ENCODE measurements around the gene PLCB3. TPM values are rescaled to one million over a fixed set of nuclear protein-coding genes. Genes with fewer than 3 reads are reported as not detected.

Gene PLCB3
- total and polyA plus RNA-seq, 10 of the 15 experiments (the other 5 are each of a cell fraction or from before 2014, with no cell fraction given), result 0.03 to 10.3 (median 3.3) TPM

DNA sequence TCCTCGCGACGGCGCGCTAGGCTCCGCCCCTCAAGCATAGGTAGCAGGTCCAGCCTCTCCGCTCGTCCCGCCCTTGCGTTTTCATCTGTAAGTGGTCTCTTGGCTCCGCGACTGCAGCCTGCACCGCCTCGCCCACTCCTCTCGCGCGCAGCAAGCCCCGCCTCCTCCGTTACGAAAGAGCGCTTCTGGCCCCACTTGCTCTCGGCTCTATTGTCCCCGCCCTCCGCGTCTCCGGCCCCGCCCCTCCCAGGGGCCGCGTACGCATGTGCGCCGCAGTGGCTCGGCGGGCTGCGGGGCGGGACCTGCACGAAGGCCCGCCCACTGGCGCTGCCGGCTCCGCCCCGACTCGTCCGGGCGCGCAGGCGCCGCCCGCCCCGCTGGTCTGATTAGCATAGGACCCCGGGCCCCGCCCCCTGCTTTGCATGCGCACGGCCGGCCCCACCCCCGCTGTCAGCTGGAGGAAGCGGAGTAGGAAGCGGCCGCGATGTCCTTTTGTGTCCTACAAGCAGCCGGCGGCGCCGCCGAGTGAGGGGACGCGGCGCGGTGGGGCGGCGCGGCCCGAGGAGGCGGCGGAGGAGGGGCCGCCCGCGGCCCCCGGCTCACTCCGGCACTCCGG is 53.9 kb downstream of the PLCB3 start, which contains the start of gene ESRRA:
ESRRA (plus strand) TSS at position 450 of the 616 bp plus-strand sequence. CDS start 1,656 bp downstream, outside the sequence.
- FAIRE-seq, result no peak
- H3K4me1 ChIP-seq (ENCODE audit: control insufficient read depth, insufficient read depth, low read length), result peaks cover 25% of the 10 kb centered on the region
- peak within 1 kb of the TSS; percentile 99 for H3K4me2 ChIP-seq (ENCODE audit: control insufficient read depth, insufficient read depth)
- in situ Hi-C loops (cut with MboI) (no loop called here), intact Hi-C loops (cut with micrococcal nuclease; ENCODE audit: unreplicated experiment) (loop anchor here (1.0 to 2.0 kb wide), 2 partner anchors 35 to 64 kb away; partner anchors contain the start of genes CCDC88B and FKBP2)
- DNase-seq (ENCODE audit: low read depth, low spot score), result peak; percentile 94
- H2AFZ ChIP-seq (ENCODE audit: control insufficient read depth, low read depth, low read length), result peak within 1 kb of the TSS; percentile 63
- H3K9me3 ChIP-seq (replicated peaks; ENCODE audit: control insufficient read depth, insufficient read depth, low read length), result no peaks in the 10 kb centered on the region
- ChIA-PET RAD21 (ENCODE audit: unreplicated experiment) (interaction anchor here (0.6 to 5.8 kb wide), 17 partner anchors 13 to 347 kb away, joined by 3 to 125 read pairs (median 6); partner anchors contain the start of genes FERMT3, FKBP2, GPR137 and NUDT22), CTCF (interaction anchor here (0.5 to 5.8 kb wide), 27 partner anchors 12 to 345 kb away, joined by 3 to 238 read pairs (median 5); partner anchors contain the start of genes BAD, CCDC88B, FERMT3 and FKBP2), POLR2A (interaction anchor here (0.6 to 5.8 kb wide), 21 partner anchors 12 to 346 kb away, joined by 3 to 70 read pairs (median 6); partner anchors contain the start of genes BAD, CCDC88B, FERMT3 and FKBP2), SMC1A (ENCODE audit: uncharacterized antibody, unreplicated experiment) (interaction anchor here (0.7 to 5.7 kb wide), 9 partner anchors 12 to 99 kb away, joined by 3 to 98 read pairs (median 4); partner anchors contain the start of genes FERMT3, FKBP2, PRDX5 and TRMT112)
- H3K27ac ChIP-seq (ENCODE audit: control insufficient read depth, insufficient read depth), result peak within 1 kb of the TSS; percentile 90
- no TSS peak for BruUV-seq (replicated peaks)
- H4K20me1 ChIP-seq (ENCODE audit: control insufficient read depth, insufficient read depth), result no peaks in the 10 kb centered on the region
- peak within 1 kb of the TSS; percentile 78 for H3K4me3 ChIP-seq
- H3K9ac ChIP-seq (ENCODE audit: control insufficient read depth, insufficient read depth, low read length), result peak within 1 kb of the TSS; percentile 81
- 1% methylated on average over 40 of the region's 81 CpGs for WGBS (ENCODE audit: insufficient coverage, insufficient replicate concordance, low lambda C conversion rate, missing lambda C conversion rate)
- H3K36me3 ChIP-seq (ENCODE audit: control insufficient read depth in 2 of 2, insufficient read depth in 2 of 2, low read length in 1 of 2), result peaks cover 0 to 3% of the 10 kb centered on the region in 2 experiments; a peak in 2 of 4 replicates
- peaks cover 0 to 8% of the 10 kb centered on the region in 2 experiments; a peak in 2 of 4 replicates for H3K27me3 ChIP-seq (replicated peaks in 1 of 2; ENCODE audit: control insufficient read depth in 2 of 2, insufficient read depth in 2 of 2, low read length in 1 of 2)
- peak; percentile 83 for ATAC-seq
- H3K79me2 ChIP-seq (ENCODE audit: control insufficient read depth, insufficient read depth, low read length), result peaks cover 24% of the 10 kb centered on the region
- TF ChIP-seq IKZF1 (conservative IDR thresholded peaks at IDR 0.05), result no peak
- TF ChIP-seq HDGF (IDR thresholded peaks at IDR 0.05), result peak; percentile 99
- peak; percentile 19; the same call in 1 of the 2 replicates for TF ChIP-seq BACH1 (IDR thresholded peaks at IDR 0.05; ENCODE audit: borderline replicate concordance)
- no peak for TF ChIP-seq TCF7 (IDR thresholded peaks at IDR 0.05; ENCODE audit: borderline replicate concordance)
- no peak for TF ChIP-seq SMARCA5 (IDR thresholded peaks at IDR 0.05)
- TF ChIP-seq, protein P1, sequence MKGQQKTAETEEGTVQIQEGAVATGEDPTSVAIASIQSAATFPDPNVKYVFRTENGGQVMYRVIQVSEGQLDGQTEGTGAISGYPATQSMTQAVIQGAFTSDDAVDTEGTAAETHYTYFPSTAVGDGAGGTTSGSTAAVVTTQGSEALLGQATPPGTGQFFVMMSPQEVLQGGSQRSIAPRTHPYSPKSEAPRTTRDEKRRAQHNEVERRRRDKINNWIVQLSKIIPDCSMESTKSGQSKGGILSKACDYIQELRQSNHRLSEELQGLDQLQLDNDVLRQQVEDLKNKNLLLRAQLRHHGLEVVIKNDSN (IDR thresholded peaks at IDR 0.05; ENCODE audit: borderline replicate concordance, extremely low read length, insufficient read depth, low read depth, low read length), result no peak
- TF ChIP-seq RFX5 (IDR thresholded peaks at IDR 0.05; ENCODE audit: low read depth, low read length), result no peak
- TF ChIP-seq PBX3 (IDR thresholded peaks at IDR 0.05; ENCODE audit: insufficient replicate concordance, low read depth, low read length), result peak; percentile 63
- TF ChIP-seq NR2C1 (IDR thresholded peaks at IDR 0.05), result peak; percentile 9; the same call in 1 of the 2 replicates
- TF ChIP-seq ZSCAN29 (IDR thresholded peaks at IDR 0.05), result no peak
- TF ChIP-seq, protein P2, sequence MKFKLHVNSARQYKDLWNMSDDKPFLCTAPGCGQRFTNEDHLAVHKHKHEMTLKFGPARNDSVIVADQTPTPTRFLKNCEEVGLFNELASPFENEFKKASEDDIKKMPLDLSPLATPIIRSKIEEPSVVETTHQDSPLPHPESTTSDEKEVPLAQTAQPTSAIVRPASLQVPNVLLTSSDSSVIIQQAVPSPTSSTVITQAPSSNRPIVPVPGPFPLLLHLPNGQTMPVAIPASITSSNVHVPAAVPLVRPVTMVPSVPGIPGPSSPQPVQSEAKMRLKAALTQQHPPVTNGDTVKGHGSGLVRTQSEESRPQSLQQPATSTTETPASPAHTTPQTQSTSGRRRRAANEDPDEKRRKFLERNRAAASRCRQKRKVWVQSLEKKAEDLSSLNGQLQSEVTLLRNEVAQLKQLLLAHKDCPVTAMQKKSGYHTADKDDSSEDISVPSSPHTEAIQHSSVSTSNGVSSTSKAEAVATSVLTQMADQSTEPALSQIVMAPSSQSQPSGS (IDR thresholded peaks at IDR 0.05; ENCODE audit: low read length), result no peak
- TF ChIP-seq, protein P3, sequence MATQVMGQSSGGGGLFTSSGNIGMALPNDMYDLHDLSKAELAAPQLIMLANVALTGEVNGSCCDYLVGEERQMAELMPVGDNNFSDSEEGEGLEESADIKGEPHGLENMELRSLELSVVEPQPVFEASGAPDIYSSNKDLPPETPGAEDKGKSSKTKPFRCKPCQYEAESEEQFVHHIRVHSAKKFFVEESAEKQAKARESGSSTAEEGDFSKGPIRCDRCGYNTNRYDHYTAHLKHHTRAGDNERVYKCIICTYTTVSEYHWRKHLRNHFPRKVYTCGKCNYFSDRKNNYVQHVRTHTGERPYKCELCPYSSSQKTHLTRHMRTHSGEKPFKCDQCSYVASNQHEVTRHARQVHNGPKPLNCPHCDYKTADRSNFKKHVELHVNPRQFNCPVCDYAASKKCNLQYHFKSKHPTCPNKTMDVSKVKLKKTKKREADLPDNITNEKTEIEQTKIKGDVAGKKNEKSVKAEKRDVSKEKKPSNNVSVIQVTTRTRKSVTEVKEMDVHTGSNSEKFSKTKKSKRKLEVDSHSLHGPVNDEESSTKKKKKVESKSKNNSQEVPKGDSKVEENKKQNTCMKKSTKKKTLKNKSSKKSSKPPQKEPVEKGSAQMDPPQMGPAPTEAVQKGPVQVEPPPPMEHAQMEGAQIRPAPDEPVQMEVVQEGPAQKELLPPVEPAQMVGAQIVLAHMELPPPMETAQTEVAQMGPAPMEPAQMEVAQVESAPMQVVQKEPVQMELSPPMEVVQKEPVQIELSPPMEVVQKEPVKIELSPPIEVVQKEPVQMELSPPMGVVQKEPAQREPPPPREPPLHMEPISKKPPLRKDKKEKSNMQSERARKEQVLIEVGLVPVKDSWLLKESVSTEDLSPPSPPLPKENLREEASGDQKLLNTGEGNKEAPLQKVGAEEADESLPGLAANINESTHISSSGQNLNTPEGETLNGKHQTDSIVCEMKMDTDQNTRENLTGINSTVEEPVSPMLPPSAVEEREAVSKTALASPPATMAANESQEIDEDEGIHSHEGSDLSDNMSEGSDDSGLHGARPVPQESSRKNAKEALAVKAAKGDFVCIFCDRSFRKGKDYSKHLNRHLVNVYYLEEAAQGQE (IDR thresholded peaks at IDR 0.05; ENCODE audit: low read depth, low read length), result no peak
- no peak for TF ChIP-seq RELA (IDR thresholded peaks at IDR 0.05; ENCODE audit: borderline replicate concordance, partially characterized antibody)
- no peak for TF ChIP-seq SMC3 (IDR thresholded peaks at IDR 0.05; ENCODE audit: borderline replicate concordance, low read length)
- TF ChIP-seq, protein P4, sequence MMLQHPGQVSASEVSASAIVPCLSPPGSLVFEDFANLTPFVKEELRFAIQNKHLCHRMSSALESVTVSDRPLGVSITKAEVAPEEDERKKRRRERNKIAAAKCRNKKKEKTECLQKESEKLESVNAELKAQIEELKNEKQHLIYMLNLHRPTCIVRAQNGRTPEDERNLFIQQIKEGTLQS (IDR thresholded peaks at IDR 0.05; ENCODE audit: borderline replicate concordance, extremely low read depth, low read depth, low read length), result no peak
- TF ChIP-seq SP1 (IDR thresholded peaks at IDR 0.05; ENCODE audit: low read depth, low read length), result peak; percentile 52
